IMR-90 (cell line): Measurements from ENCODE around the gene DNAH8. TPM values are rescaled to one million over a fixed set of nuclear protein-coding genes. Genes with fewer than 3 reads are reported as not detected.

Experiments
- ATAC-seq: fragments of 200-7000 bp; cut with Tn5 transposase; 2 replicates; pipeline ENCODE4 v1.9.1; 2020; ENCODE audit warnings: low read depth, mild to moderate bottlenecking, moderate library complexity
- BruUV-seq: library from RNA; stranded (reverse); fragments of 400-500 nt; replicated peaks from 2 replicates; lab custom pipeline; 2021; lab: Mats Ljungman, UMichigan
- CTCF ChIA-PET: fragments of 300-600 bp; formaldehyde crosslinking; extraction: SDS; loops from one replicate; lab custom pipeline; 2021; ENCODE audit warnings: antibody characterized with exemption; lab: Yijun Ruan, JAX
- POLR2A ChIA-PET: fragments of 300-600 bp; sonication (Branson Sonifier 250); formaldehyde crosslinking; loops from one replicate; lab custom pipeline; 2022; ENCODE audit warnings: antibody characterized with exemption; ENCODE audit not compliant: unreplicated experiment; lab: Charles Lee
- DNase-seq: peaks from one replicate; pipeline ENCODE4 v3.0.0; 2013
- H2AFZ ChIP-seq: replicated peaks from 2 replicates; pipeline ENCODE3; 2013; ENCODE audit warnings: low read length, mild to moderate bottlenecking; ENCODE audit not compliant: poor library complexity
- H2AK5ac ChIP-seq: 2 replicates; pipeline ENCODE4 v1.6.1; 2013; ENCODE audit warnings: low read depth, low read length, inconsistent platforms
- H2AK9ac ChIP-seq: replicated peaks from 2 replicates; pipeline ENCODE3; 2013; ENCODE audit warnings: mild to moderate bottlenecking, low read depth, low read length, moderate library complexity; ENCODE audit not compliant: poor library complexity
- H2BK120ac ChIP-seq: 2 replicates; pipeline ENCODE4 v1.6.1; 2013; ENCODE audit warnings: low read depth, low read length, inconsistent platforms
- H2BK15ac ChIP-seq: 3 replicates; pipeline ENCODE4 v1.6.1; 2013; ENCODE audit warnings: low read depth, low read length, inconsistent platforms
- H2BK20ac ChIP-seq: 2 replicates; pipeline ENCODE4 v1.6.1; 2013; ENCODE audit warnings: low read depth, mild to moderate bottlenecking, inconsistent platforms, low read length, moderate library complexity
- H2BK5ac ChIP-seq: 2 replicates; pipeline ENCODE4 v1.6.1; 2013; ENCODE audit warnings: mild to moderate bottlenecking, low read depth, low read length, inconsistent platforms; ENCODE audit not compliant: poor library complexity, severe bottlenecking
- H3K14ac ChIP-seq: replicated peaks from 2 replicates; pipeline ENCODE4 v1.6.1; 2013; ENCODE audit warnings: low read depth, low read length, inconsistent platforms
- H3K18ac ChIP-seq: 2 replicates; pipeline ENCODE4 v1.6.1; 2013; ENCODE audit warnings: low read depth, low read length, control low read depth
- H3K23ac ChIP-seq: 2 replicates; pipeline ENCODE4 v1.6.1; 2013; ENCODE audit warnings: low read depth, low read length, inconsistent platforms
- H3K27ac ChIP-seq: 2 replicates; pipeline ENCODE4 v1.5.1; 2013; ENCODE audit warnings: mild to moderate bottlenecking, control low read depth, low read length; ENCODE audit not compliant: insufficient read depth
- H3K27me3 ChIP-seq: 2 replicates; pipeline ENCODE4 v1.6.1; 2013; ENCODE audit warnings: low read length; ENCODE audit not compliant: control insufficient read depth, insufficient read depth
- H3K36me3 ChIP-seq: 2 replicates; pipeline ENCODE4 v1.6.1; 2013; ENCODE audit warnings: low read length, mixed read lengths; ENCODE audit not compliant: control insufficient read depth, insufficient read depth
- H3K4ac ChIP-seq: 2 replicates; pipeline ENCODE4 v1.6.1; 2013; ENCODE audit warnings: low read depth, low read length, inconsistent platforms
- H3K4me1 ChIP-seq: 2 replicates; pipeline ENCODE4 v1.6.1; 2013; ENCODE audit warnings: low read length, mixed read lengths; ENCODE audit not compliant: control insufficient read depth, insufficient read depth
- H3K4me2 ChIP-seq: 2 replicates; pipeline ENCODE4 v1.6.1; 2013; ENCODE audit warnings: low read depth, mild to moderate bottlenecking, control low read depth, low read length, moderate library complexity
- H3K4me3 ChIP-seq: 2 replicates; pipeline ENCODE4 v1.5.1; 2013; ENCODE audit warnings: low read depth, mild to moderate bottlenecking, control low read depth, low read length, moderate library complexity; ENCODE audit not compliant: insufficient read depth
- H3K56ac ChIP-seq: 2 replicates; pipeline ENCODE4 v1.6.1; 2013; ENCODE audit warnings: low read length, inconsistent platforms; ENCODE audit not compliant: insufficient read depth; ENCODE audit errors: extremely low read depth
- H3K79me1 ChIP-seq, 2 experiments: 2 replicates each; pipeline ENCODE4 v1.6.1; 2013; ENCODE audit warnings: low read length in 2 of 2, inconsistent platforms in 1 of 2, low read depth in 1 of 2
- H3K9ac ChIP-seq: 2 replicates; pipeline ENCODE4 v1.6.1; 2013; ENCODE audit warnings: low read depth, low read length, control low read depth
- H3K9me1 ChIP-seq: 2 replicates; pipeline ENCODE4 v1.6.1; 2013; ENCODE audit warnings: low read length, inconsistent platforms; ENCODE audit not compliant: insufficient read depth
- H3K9me3 ChIP-seq: 2 replicates; pipeline ENCODE4 v1.6.1; 2013; ENCODE audit warnings: low read length; ENCODE audit not compliant: control insufficient read depth, insufficient read depth
- H4K20me1 ChIP-seq: 2 replicates; pipeline ENCODE4 v1.6.1; 2013; ENCODE audit warnings: low read length, inconsistent platforms; ENCODE audit not compliant: insufficient read depth
- H4K5ac ChIP-seq: 2 replicates; pipeline ENCODE4 v1.6.1; 2013; ENCODE audit warnings: mild to moderate bottlenecking, low read depth, low read length, control low read depth
- H4K8ac ChIP-seq, 2 experiments: 2 replicates each; pipeline ENCODE4 v1.6.1; 2013; ENCODE audit warnings: low read depth in 2 of 2, low read length in 2 of 2, control low read depth in 1 of 2, inconsistent platforms in 1 of 2
- H4K91ac ChIP-seq: 2 replicates; pipeline ENCODE4 v1.6.1; 2013; ENCODE audit warnings: low read depth, low read length, inconsistent platforms; ENCODE audit not compliant: insufficient read depth
- BHLHE40 ChIP-seq: fragments of 150-350 bp; IDR thresholded peaks from 2 replicates; pipeline ENCODE4 v1.6.1; 2016; ENCODE audit warnings: mild to moderate bottlenecking, low read depth, low read length
- MAFK ChIP-seq: IDR thresholded peaks from 2 replicates; pipeline ENCODE4 v1.6.1; 2012; ENCODE audit warnings: low read depth, low read length, improper control_type of control experiment
- NFE2L2 ChIP-seq: fragments of 150-350 bp; IDR thresholded peaks from 2 replicates; pipeline ENCODE4 v1.6.1; 2016; ENCODE audit warnings: low read depth, mild to moderate bottlenecking, low read length
- POLR2A ChIP-seq: IDR thresholded peaks from 2 replicates; pipeline ENCODE4 v1.6.1; 2012; ENCODE audit warnings: mild to moderate bottlenecking, low read depth, low read length
- RFX5 ChIP-seq: IDR thresholded peaks from 2 replicates; pipeline ENCODE4 v1.8.0; 2012; ENCODE audit warnings: low read depth, mild to moderate bottlenecking, low read length, moderate library complexity
- WGBS, 2 experiments: methylation state at CpG; one replicate each; pipeline versions ENCODE4 v1.1.5 to v1.1.7; 2013; ENCODE audit warnings: missing lambda C conversion rate in 2 of 2; ENCODE audit not compliant: insufficient read length in 1 of 2; ENCODE audit errors: extremely low coverage in 2 of 2; 5-methylcytosine and 5-hydroxymethylcytosine counted together
- dilution Hi-C: fragments of 300-500 bp; cut with HindIII; formaldehyde crosslinking; loops from one replicate; pipeline ENCODE4 v1.14.3; 2018; ENCODE audit warnings: low sequenced_read_pairs; ENCODE audit not compliant: unreplicated experiment
- in situ Hi-C: fragments of 300-500 bp; cut with MboI; formaldehyde crosslinking; loops from 3 replicates; pipeline ENCODE4 v1.14.3; 2019; ENCODE audit warnings: low sequenced_read_pairs, inconsistent platforms, mixed read lengths
- intact Hi-C: fragments of 100-400 bp; cut with micrococcal nuclease; formaldehyde crosslinking; loops from 2 replicates; pipeline ENCODE4 v1.10.0; 2022
- polyA plus RNA-seq, 3 experiments: library from polyadenylated mRNA; depleted of rRNA; stranded (reverse); fragments of >200 nt; gene quantifications; 2 replicates each; pipeline ENCODE4 v1.2.3, GENCODE V29; 2012; ENCODE audit warnings: low replicate concordance in 1 of 3
- total RNA-seq: library from RNA; depleted of rRNA; stranded (reverse); fragments of >200 nt; gene quantifications from 2 replicates; pipeline ENCODE4 v1.2.3, GENCODE V29; 2012
- TF ChIP-seq, protein P1 (sequence below): fragments of 150-350 bp; IDR thresholded peaks from 2 replicates; pipeline ENCODE4 v1.6.1; 2017; ENCODE audit warnings: mild to moderate bottlenecking, antibody characterized with exemption, low read length, low read depth

Gene DNAH8
- total and polyA plus RNA-seq, 2 of the 4 experiments (the other 2 are of a cell fraction), result not detected

DNA sequence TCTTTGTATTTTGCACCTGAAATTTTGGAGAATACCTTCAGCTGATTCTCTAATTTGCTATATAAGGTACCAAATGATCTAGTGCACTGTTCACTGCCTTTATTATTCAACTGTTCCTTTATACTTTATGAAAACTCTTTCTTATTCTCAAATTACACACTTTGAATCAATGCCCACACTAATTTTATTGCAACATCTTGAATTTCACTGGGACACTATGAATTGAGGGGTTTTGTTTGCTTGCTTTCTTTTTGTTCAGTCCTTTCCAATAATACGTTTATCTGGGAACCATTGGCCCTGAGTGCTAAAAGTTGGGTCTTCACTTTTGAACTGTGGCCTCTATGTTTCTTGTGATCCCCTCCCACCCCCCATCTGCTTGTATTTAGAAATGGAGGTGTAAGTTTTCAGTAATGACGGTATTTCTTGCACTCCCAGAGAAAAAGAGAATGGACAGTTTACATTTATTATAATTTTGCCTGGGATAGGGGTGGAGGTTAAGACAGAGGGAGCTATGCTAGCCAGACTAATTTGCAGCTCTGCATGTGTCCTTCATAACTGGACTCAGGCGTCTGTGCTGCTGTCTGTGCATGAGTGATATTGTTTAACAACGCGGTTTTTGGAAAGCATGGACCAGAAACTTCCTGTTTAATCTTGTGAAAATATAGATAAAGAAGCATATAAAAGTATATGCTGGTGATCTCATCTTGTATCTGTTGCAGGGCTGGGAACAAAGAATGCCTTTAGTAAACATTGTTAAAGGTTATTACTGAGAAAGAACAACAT lies 98.1 kb downstream of the DNAH8 start:
- no peak overlapping the region for H2AK5ac ChIP-seq
- dilution Hi-C loops (no loop called here), in situ Hi-C loops (no loop called here), intact Hi-C loops (no loop called here)
- H2BK120ac ChIP-seq, result no peak overlapping the region
- H3K4me2 ChIP-seq, result no peak overlapping the region
- H3K4ac ChIP-seq, result no peak overlapping the region
- TF ChIP-seq NFE2L2 (no peak), MAFK (no peak), BHLHE40 (no peak), RFX5 (no peak), POLR2A (no peak)
- TF ChIP-seq, protein P1, sequence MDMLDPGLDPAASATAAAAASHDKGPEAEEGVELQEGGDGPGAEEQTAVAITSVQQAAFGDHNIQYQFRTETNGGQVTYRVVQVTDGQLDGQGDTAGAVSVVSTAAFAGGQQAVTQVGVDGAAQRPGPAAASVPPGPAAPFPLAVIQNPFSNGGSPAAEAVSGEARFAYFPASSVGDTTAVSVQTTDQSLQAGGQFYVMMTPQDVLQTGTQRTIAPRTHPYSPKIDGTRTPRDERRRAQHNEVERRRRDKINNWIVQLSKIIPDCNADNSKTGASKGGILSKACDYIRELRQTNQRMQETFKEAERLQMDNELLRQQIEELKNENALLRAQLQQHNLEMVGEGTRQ, result no peak
- H3K36me3 ChIP-seq, result no peaks in the 10 kb centered on the region
- ChIA-PET POLR2A (no interaction called here), CTCF (no interaction called here)
- no peak overlapping the region for H2AK9ac ChIP-seq
- H3K27me3 ChIP-seq, result no peaks in the 10 kb centered on the region; the same call in 1 of the 2 replicates
- H3K4me3 ChIP-seq, result no peak overlapping the region
- H2BK15ac ChIP-seq, result no peak overlapping the region
- H2BK20ac ChIP-seq, result no peak overlapping the region
- H3K14ac ChIP-seq, result no peak overlapping the region
- no peak overlapping the region for H3K27ac ChIP-seq
- no TSS peak for BruUV-seq
- H4K91ac ChIP-seq, result no peak overlapping the region
- H3K56ac ChIP-seq, result no peak overlapping the region
- H4K5ac ChIP-seq, result no peak overlapping the region
- DNase-seq, result no peak
- H3K4me1 ChIP-seq, result no peaks in the 10 kb centered on the region
- H4K20me1 ChIP-seq, result no peaks in the 10 kb centered on the region
- no peaks in the 10 kb centered on the region for H3K79me1 ChIP-seq
- H2AFZ ChIP-seq, result no peak overlapping the region
- ATAC-seq, result no peak
- H2BK5ac ChIP-seq, result no peak overlapping the region
- no peaks in the 10 kb centered on the region for H3K9me1 ChIP-seq
- H3K23ac ChIP-seq, result no peak overlapping the region
- H3K9ac ChIP-seq, result no peak overlapping the region
- no peaks in the 10 kb centered on the region for H3K9me3 ChIP-seq
- H3K18ac ChIP-seq, result no peak overlapping the region
- 14% methylated on average over 1 of the region's 5 CpGs; no CpG with 5 or more reads in 1 of the 2 experiments for WGBS, 2 experiments
- H4K8ac ChIP-seq, result no peak overlapping the region
